ENCODE measurements around the gene ZNF282. TPM values are rescaled to one million over a fixed set of nuclear protein-coding genes. Genes with fewer than 3 reads are reported as not detected.

Gene ZNF282
- total and polyA plus RNA-seq, 9 of the 15 experiments (the other 6 are each of a cell fraction or from before 2014, with no cell fraction given): 0.76 to 58.6 (median 17.4) TPM

DNA sequence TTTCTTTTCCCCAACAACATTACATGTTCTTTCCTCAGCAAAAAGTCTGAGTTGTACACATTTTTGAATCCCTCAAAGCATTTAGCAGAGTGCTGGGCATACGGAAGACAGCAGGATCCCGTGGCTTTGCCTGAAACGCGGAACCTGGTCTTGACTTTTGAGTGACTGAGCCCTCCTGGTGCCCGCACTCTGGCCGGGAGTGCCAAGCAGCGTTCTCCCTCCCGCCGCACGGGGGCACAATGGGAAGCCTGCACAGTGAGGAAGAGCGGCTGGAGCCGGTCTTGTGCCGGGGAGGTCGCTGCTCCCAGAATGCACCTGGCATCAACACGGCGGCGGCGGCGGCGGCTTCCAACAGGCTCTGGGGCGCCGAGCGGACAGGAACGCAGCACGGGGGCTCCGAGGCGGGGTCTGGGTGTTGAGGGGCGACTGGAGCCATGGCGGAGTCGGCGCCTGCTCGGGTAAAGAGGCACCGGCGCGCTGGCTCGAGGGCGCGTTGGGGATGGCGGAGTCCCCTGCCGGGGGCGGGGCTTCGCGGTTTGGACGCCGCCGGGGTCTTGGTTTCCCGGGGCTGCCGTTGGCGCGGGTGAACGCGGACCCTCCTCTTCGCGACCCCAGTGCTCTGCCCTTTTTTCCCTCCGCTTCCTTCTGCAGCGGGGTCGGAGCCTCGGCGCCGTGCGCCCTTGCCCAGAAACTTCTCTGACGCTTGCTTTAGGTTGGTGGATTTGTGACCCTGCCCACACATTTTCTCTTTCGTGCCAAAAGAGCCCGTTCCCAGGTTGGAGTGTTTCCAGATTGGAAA, 44.2 kb downstream of the ZNF282 start, which contains the start of gene ZNF212 (continued):
- TF ChIP-seq, protein P1, sequence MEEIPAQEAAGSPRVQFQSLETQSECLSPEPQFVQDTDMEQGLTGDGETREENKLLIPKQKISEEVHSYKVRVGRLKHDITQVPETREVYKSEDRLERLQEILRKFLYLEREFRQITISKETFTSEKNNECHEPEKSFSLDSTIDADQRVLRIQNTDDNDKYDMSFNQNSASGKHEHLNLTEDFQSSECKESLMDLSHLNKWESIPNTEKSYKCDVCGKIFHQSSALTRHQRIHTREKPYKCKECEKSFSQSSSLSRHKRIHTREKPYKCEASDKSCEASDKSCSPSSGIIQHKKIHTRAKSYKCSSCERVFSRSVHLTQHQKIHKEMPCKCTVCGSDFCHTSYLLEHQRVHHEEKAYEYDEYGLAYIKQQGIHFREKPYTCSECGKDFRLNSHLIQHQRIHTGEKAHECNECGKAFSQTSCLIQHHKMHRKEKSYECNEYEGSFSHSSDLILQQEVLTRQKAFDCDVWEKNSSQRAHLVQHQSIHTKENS (CRISPR knock-in tag; IDR thresholded peaks at IDR 0.05): no peak
- TF ChIP-seq EGR1 (conservative IDR thresholded peaks at IDR 0.05) (0 out of 2 replicates have a peak, but pooled peaks have one; percentile 14), ZNF174 (CRISPR knock-in tag; IDR thresholded peaks at IDR 0.05) (no peak), ZNF354B (CRISPR knock-in tag; IDR thresholded peaks at IDR 0.05) (no peak), POLR2G (IDR thresholded peaks at IDR 0.05; ENCODE audit: low read depth, low read length) (peak; percentile 91), TCF7 (IDR thresholded peaks at IDR 0.05; ENCODE audit: borderline replicate concordance) (0 out of 2 replicates have a peak, but pooled peaks have one; percentile 35), SMARCA5 (IDR thresholded peaks at IDR 0.05) (peak; percentile 36; the same call in 1 of the 2 replicates), ZBTB17 (CRISPR knock-in tag; IDR thresholded peaks at IDR 0.05) (peak; percentile 71), BMI1 (IDR thresholded peaks at IDR 0.05; ENCODE audit: low read length) (0 out of 2 replicates have a peak, but pooled peaks have one; percentile 15), MTA3 (IDR thresholded peaks at IDR 0.05; ENCODE audit: borderline replicate concordance) (peak; percentile 94; the same call in 1 of the 2 replicates), GTF2B (IDR thresholded peaks at IDR 0.05; ENCODE audit: extremely low read depth, insufficient read length) (no peak), CTCFL (IDR thresholded peaks at IDR 0.05; ENCODE audit: borderline replicate concordance, insufficient read depth, low read depth, low read length, poor library complexity, severe bottlenecking) (peak; percentile 98), ARNT (IDR thresholded peaks at IDR 0.05) (no peak), ZNF253 (CRISPR knock-in tag; conservative IDR thresholded peaks at IDR 0.05) (no peak), PTRF (tag; IDR thresholded peaks at IDR 0.05) (no peak)
- TF ChIP-seq, protein P2, sequence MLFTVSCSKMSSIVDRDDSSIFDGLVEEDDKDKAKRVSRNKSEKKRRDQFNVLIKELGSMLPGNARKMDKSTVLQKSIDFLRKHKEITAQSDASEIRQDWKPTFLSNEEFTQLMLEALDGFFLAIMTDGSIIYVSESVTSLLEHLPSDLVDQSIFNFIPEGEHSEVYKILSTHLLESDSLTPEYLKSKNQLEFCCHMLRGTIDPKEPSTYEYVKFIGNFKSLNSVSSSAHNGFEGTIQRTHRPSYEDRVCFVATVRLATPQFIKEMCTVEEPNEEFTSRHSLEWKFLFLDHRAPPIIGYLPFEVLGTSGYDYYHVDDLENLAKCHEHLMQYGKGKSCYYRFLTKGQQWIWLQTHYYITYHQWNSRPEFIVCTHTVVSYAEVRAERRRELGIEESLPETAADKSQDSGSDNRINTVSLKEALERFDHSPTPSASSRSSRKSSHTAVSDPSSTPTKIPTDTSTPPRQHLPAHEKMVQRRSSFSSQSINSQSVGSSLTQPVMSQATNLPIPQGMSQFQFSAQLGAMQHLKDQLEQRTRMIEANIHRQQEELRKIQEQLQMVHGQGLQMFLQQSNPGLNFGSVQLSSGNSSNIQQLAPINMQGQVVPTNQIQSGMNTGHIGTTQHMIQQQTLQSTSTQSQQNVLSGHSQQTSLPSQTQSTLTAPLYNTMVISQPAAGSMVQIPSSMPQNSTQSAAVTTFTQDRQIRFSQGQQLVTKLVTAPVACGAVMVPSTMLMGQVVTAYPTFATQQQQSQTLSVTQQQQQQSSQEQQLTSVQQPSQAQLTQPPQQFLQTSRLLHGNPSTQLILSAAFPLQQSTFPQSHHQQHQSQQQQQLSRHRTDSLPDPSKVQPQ (CRISPR knock-in tag; IDR thresholded peaks at IDR 0.05; ENCODE audit: borderline replicate concordance): no peak
- TF ChIP-seq, protein P3, sequence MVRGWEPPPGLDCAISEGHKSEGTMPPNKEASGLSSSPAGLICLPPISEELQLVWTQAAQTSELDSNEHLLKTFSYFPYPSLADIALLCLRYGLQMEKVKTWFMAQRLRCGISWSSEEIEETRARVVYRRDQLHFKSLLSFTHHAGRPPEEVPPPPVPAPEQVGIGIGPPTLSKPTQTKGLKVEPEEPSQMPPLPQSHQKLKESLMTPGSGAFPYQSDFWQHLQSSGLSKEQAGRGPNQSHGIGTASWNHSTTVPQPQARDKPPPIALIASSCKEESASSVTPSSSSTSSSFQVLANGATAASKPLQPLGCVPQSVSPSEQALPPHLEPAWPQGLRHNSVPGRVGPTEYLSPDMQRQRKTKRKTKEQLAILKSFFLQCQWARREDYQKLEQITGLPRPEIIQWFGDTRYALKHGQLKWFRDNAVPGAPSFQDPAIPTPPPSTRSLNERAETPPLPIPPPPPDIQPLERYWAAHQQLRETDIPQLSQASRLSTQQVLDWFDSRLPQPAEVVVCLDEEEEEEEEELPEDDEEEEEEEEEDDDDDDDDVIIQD (CRISPR knock-in tag; IDR thresholded peaks at IDR 0.05): peak; percentile 56; the same call in 1 of the 2 replicates
